ENCODE results near the gene FAM170B.

The FAM170B gene

GRCh38 chr10:49163741-49164140 is 29.9 kb upstream of the FAM170B start:
- TF ChIP-seq CTCF (IDR thresholded peaks at IDR 0.05; ENCODE audit: insufficient read depth, low read depth, low read length, missing control alignments) = no peak
- H3K4me3 ChIP-seq (ENCODE audit: low read depth, low read length) = no peak overlapping the region
- DNase-seq (ENCODE audit: low read depth) = no peak

GRCh38 chr10:49162761-49163310 is 29.0 kb upstream of the FAM170B start:
- no peak for DNase-seq (ENCODE audit: low read depth)
- no peak for TF ChIP-seq CTCF (IDR thresholded peaks at IDR 0.05; ENCODE audit: insufficient read depth, low read depth, low read length, missing control alignments)
- H3K4me3 ChIP-seq (ENCODE audit: low read depth, low read length) = no peak overlapping the region

DNA sequence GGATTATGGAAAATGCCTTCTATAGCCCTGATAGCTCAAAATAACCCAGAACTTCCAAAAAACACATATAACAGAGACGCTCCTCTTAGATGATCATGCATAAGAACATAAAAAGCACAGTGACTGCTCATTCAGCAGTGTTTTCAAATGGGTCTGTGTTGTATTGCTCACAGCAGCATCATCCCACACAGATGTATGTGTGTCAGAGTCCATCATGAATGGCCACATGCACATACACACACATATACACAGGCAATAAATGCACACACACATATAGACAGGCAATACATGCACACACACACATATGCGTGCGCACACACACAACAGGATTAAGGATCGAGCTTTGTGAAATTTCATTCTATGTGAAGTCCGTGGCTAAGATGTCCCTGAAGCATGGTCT is 28.2 kb upstream of the FAM170B start:
- DNase-seq (ENCODE audit: low read depth) = no peak
- H3K4me3 ChIP-seq (ENCODE audit: low read depth, low read length) = no peak overlapping the region
- TF ChIP-seq CTCF (IDR thresholded peaks at IDR 0.05; ENCODE audit: insufficient read depth, low read depth, low read length, missing control alignments) = no peak

GRCh38 chr10:49161411-49161997 is 27.7 kb upstream of the FAM170B start:
- H3K4me3 ChIP-seq (ENCODE audit: low read depth, low read length) = no peak overlapping the region
- no peak for DNase-seq (ENCODE audit: low read depth)
- peak; percentile 12 for TF ChIP-seq CTCF (IDR thresholded peaks at IDR 0.05; ENCODE audit: insufficient read depth, low read depth, low read length, missing control alignments)

DNA sequence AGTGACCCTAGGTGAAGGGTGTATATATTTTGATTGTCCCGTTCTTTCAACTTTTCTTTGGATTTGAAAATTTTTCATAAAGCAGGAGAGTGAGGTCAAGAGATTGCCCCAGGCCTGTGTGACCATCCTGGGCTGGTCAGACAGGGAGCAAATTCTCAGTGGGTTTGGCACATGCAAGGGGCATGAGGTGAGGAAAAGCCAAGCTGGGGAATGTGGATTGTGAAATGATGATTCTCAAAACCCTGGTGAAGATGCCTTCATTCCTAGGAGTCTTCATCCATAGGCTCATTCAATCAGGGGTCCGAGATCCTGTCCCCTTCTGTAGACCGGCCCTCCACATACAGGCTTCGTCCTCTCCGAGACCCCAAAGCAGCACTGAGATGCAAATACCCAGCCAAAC is 27.0 kb upstream of the FAM170B start:
- TF ChIP-seq CTCF (IDR thresholded peaks at IDR 0.05; ENCODE audit: insufficient read depth, low read depth, low read length, missing control alignments) = no peak
- no peak for DNase-seq (ENCODE audit: low read depth)
- H3K4me3 ChIP-seq (ENCODE audit: low read depth, low read length) = no peak overlapping the region

- no peak overlapping the region for H3K4me3 ChIP-seq (ENCODE audit: low read depth, low read length)
- no peak for DNase-seq (ENCODE audit: low read depth)
- no peak for TF ChIP-seq CTCF (IDR thresholded peaks at IDR 0.05; ENCODE audit: insufficient read depth, low read depth, low read length, missing control alignments)
Observed at GRCh38 chr10:49160110-49160509, 26.3 kb upstream of the FAM170B start.

DNA sequence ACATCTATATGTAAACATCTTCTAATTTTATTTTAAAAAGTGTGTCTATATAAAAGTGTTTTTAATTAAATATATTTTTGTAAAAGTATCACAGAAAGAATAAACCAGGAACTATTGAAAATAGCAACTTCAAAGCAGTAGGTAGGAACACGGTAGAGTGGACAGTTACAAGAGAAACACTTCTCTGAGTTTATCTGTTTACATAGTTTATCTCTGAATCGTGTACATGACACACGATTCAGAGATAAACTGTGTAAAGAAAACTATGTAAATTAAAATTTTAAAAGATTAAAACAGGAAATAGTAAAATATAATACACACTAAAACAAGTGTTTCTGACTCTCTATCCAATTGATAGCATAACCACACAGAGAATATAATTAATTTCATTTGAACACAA is 25.1 kb upstream of the FAM170B start:
- no peak overlapping the region for H3K4me3 ChIP-seq (ENCODE audit: low read depth, low read length)
- no peak for DNase-seq (ENCODE audit: low read depth)
- no peak for TF ChIP-seq CTCF (IDR thresholded peaks at IDR 0.05; ENCODE audit: insufficient read depth, low read depth, low read length, missing control alignments)

All from GM12865 (cell line).